Nephron (organoid): ENCODE measurements around the gene OR52M1.
"Not testable (repeated sequence)": the region's sequence is repeated elsewhere in the genome, so short reads cannot be mapped to it uniquely, and the experiment has no call there.

ENCODE experiments used
- H3K27ac Mint-ChIP-seq, 3 experiments: 2 replicates each; pipeline ENCODE4 v1.8.0; 2020; ENCODE audit warnings: mixed read lengths in 3 of 3, mild to moderate bottlenecking in 2 of 3, moderate library complexity in 1 of 3
- H3K27me3 Mint-ChIP-seq: 2 replicates; pipeline ENCODE4 v1.8.0; 2021; ENCODE audit warnings: low read depth, mild to moderate bottlenecking, moderate library complexity, mixed read lengths
- H3K36me3 Mint-ChIP-seq: 2 replicates; pipeline ENCODE4 v1.8.0; 2020; ENCODE audit warnings: low read depth, mixed read lengths
- H3K4me1 Mint-ChIP-seq: 2 replicates; pipeline ENCODE4 v1.8.0; 2020; ENCODE audit warnings: mixed read lengths
- H3K4me3 Mint-ChIP-seq, 3 experiments: 2 replicates each; pipeline ENCODE4 v1.8.0; 2020; ENCODE audit warnings: mild to moderate bottlenecking in 3 of 3, mixed read lengths in 3 of 3, moderate library complexity in 2 of 3
- H3K9me3 Mint-ChIP-seq: 2 replicates; pipeline ENCODE4 v1.8.0; 2020; ENCODE audit warnings: mixed read lengths
- TF ChIP-seq, protein P1 (sequence below), 3 experiments: fragments of 200-600 bp; sonication (generic); IDR thresholded peaks; one replicate each; pipeline ENCODE4 v1.5.0; 2021; ENCODE audit warnings: antibody characterized with exemption in 3 of 3; ENCODE audit not compliant: unreplicated experiment in 3 of 3

OR52M1 gene

GRCh38 chr11:4527926-4528325 lies 17.1 kb upstream of the OR52M1 start:
- Mint-ChIP-seq H3K36me3 (no peaks in the 10 kb centered on the region), H3K27me3 (no peaks in the 10 kb centered on the region)

DNA sequence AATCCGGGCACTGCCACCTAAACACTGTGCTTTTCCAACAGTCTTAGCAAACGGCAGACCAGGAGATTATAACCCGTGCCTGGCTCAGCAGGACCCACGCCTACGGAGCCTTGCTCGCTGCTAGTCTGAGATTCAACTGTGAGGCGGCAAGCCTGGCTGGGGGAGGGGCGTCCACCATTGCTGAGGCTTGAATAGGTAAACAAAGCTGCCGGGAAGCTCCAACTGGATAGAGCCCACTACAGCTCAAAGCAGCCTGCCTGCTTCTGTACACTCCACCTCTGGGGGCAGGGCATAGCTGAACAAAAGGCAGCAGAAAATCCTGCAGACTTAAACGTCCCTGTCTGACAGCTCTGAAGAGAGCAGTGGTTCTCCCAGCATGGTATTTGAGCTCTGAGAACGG lies 13.3 kb upstream of the OR52M1 start:
- not testable (repeated sequence) for H3K27me3 Mint-ChIP-seq, H3K36me3 Mint-ChIP-seq, H3K9me3 Mint-ChIP-seq

More at GRCh38 chr11:4527926-4528325, 17.1 kb upstream of the OR52M1 start:
- Mint-ChIP-seq H3K4me1 (no peaks in the 10 kb centered on the region), H3K4me3 (no peak overlapping the region), H3K27ac (no peak overlapping the region), H3K9me3 (peaks cover 5% of the 10 kb centered on the region)
- TF ChIP-seq, protein P1, sequence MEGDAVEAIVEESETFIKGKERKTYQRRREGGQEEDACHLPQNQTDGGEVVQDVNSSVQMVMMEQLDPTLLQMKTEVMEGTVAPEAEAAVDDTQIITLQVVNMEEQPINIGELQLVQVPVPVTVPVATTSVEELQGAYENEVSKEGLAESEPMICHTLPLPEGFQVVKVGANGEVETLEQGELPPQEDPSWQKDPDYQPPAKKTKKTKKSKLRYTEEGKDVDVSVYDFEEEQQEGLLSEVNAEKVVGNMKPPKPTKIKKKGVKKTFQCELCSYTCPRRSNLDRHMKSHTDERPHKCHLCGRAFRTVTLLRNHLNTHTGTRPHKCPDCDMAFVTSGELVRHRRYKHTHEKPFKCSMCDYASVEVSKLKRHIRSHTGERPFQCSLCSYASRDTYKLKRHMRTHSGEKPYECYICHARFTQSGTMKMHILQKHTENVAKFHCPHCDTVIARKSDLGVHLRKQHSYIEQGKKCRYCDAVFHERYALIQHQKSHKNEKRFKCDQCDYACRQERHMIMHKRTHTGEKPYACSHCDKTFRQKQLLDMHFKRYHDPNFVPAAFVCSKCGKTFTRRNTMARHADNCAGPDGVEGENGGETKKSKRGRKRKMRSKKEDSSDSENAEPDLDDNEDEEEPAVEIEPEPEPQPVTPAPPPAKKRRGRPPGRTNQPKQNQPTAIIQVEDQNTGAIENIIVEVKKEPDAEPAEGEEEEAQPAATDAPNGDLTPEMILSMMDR (IDR thresholded peaks at IDR 0.05; ENCODE audit: unreplicated experiment in 3 of 3), result no peak

DNA sequence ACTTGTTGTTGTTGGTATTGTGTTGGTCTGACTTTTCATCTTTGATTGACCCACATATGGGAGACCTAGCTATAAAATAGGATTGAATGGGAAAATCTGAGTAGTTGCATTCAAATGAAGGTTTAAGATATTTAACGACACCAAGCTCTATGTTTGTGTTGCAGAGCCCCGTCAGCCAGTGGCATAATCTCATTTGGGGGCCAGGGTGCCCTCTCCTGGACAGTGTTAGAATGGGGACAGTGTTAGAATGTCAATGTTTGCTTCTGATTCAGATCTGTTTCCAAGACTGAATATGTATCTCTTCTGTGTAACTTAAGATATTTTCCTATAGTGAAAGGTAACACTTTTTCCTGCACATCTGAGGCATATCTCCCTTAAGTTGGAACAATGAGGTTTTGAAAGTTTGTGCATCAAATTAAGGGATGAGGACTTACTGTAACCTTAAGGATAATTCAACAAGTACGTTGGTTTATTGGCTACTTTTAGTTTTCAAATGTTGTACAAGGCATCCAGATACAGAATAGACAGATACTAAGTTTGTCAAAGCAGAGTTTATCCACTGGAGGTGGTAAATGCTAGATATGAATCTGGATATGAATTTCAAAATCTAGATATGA lies 5.3 kb upstream of the OR52M1 start:
- no peaks in the 10 kb centered on the region for H3K36me3 Mint-ChIP-seq
- H3K4me3 Mint-ChIP-seq, result no peak overlapping the region
- no peaks in the 10 kb centered on the region for H3K9me3 Mint-ChIP-seq
- peaks cover 7% of the 10 kb centered on the region for H3K27me3 Mint-ChIP-seq
- H3K27ac Mint-ChIP-seq, result no peak overlapping the region
- H3K4me1 Mint-ChIP-seq, result no peaks in the 10 kb centered on the region
- TF ChIP-seq, protein P1 (IDR thresholded peaks at IDR 0.05; ENCODE audit: unreplicated experiment in 3 of 3), result peak; percentile 43 to 66 (median 59)

More for the DNA sequence above, 13.3 kb upstream of the OR52M1 start:
- H3K4me1 Mint-ChIP-seq, H3K27ac Mint-ChIP-seq, H3K4me3 Mint-ChIP-seq: not testable (repeated sequence)

GRCh38 chr11:4541071-4541470 lies 3.9 kb upstream of the OR52M1 start:
- H3K36me3 Mint-ChIP-seq, result no peaks in the 10 kb centered on the region

GRCh38 chr11:4543561-4543960 lies 1.4 kb upstream of the OR52M1 start:
- Mint-ChIP-seq H3K9me3 (no peaks in the 10 kb centered on the region), H3K27me3 (peaks cover 7% of the 10 kb centered on the region), H3K4me1 (no peaks in the 10 kb centered on the region), H3K4me3 (no peak overlapping the region), H3K27ac (no peak overlapping the region), H3K36me3 (no peaks in the 10 kb centered on the region)
- TF ChIP-seq, protein P1 (IDR thresholded peaks at IDR 0.05; ENCODE audit: unreplicated experiment in 3 of 3), result no peak

More at GRCh38 chr11:4541071-4541470, 3.9 kb upstream of the OR52M1 start:
- TF ChIP-seq, protein P1 (IDR thresholded peaks at IDR 0.05; ENCODE audit: unreplicated experiment in 3 of 3), result no peak
- Mint-ChIP-seq H3K27me3 (peaks cover 7% of the 10 kb centered on the region), H3K9me3 (no peaks in the 10 kb centered on the region), H3K4me3 (no peak overlapping the region), H3K4me1 (no peaks in the 10 kb centered on the region), H3K27ac (no peak overlapping the region)

DNA sequence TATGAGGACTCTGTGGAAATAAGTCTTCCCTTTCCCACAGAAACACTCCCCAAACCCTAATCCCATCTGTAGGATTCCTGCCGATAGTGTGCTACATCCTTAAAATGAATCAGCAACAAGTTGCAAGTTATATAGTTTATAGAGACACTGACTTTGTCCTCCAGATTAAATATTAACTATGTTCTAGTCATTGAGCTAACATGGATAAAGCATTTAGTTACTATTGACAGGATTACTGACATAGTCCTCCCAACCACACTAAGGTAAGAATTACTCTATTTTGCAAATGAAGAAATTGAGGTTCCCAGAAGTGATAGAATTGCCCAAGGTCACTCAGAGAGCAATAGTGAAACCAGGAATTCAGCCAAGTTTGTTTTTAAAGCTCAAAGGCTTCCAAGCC lies 1.9 kb downstream of the OR52M1 start:
- H3K27ac Mint-ChIP-seq, result no peak overlapping the region
- H3K36me3 Mint-ChIP-seq, result no peaks in the 10 kb centered on the region
- TF ChIP-seq, protein P1 (IDR thresholded peaks at IDR 0.05; ENCODE audit: unreplicated experiment in 3 of 3), result no peak
- H3K4me3 Mint-ChIP-seq, result no peak overlapping the region
- H3K27me3 Mint-ChIP-seq, result peaks cover 3% of the 10 kb centered on the region
- peaks cover 4% of the 10 kb centered on the region for H3K9me3 Mint-ChIP-seq
- H3K4me1 Mint-ChIP-seq, result no peaks in the 10 kb centered on the region
